GM23248 (cell line): ENCODE results near the gene NHLRC2.

Source experiments
- EZH2 ChIP-seq: fragments of 200-600 bp; sonication (generic); IDR thresholded peaks from 2 replicates; pipeline ENCODE4 v1.6.1; 2018; ENCODE audit warnings: antibody characterized with exemption, mild to moderate bottlenecking; ENCODE audit not compliant: insufficient read depth, poor library complexity, severe bottlenecking
- EZH2phosphoT487 ChIP-seq: fragments of 200-600 bp; sonication (generic); IDR thresholded peaks from 2 replicates; pipeline ENCODE4 v1.6.1; 2018; ENCODE audit warnings: antibody characterized with exemption, moderate library complexity, mild to moderate bottlenecking, low read depth; ENCODE audit not compliant: insufficient read depth

- TF ChIP-seq EZH2 (no peak), EZH2phosphoT487 (no peak)
Measured at GRCh38 chr10:113893570-113893969, 39.1 kb downstream of the NHLRC2 start.
